HCT116 (cell line): ENCODE measurements around the gene STIM1. TPM values are rescaled to one million over a fixed set of nuclear protein-coding genes. Genes with fewer than 3 reads are reported as not detected.

Source experiments
- ATAC-seq: fragments of 200-7000 bp; cut with Tn5 transposase; 2 replicates; pipeline ENCODE4 v1.9.1; 2020; ENCODE audit warnings: mild to moderate bottlenecking, moderate library complexity
- BruUV-seq: library from RNA; stranded (reverse); fragments of 400-500 nt; replicated peaks from 2 replicates; lab custom pipeline; 2021; lab: Mats Ljungman, UMichigan
- CTCF ChIA-PET: fragments of 300-600 bp; sonication (Branson Sonifier 250); formaldehyde crosslinking; loops from one replicate; lab custom pipeline; 2021; ENCODE audit warnings: antibody characterized with exemption; lab: Charles Lee
- POLR2A ChIA-PET: fragments of 300-600, 350-600 bp; sonication (Branson Sonifier 250); formaldehyde crosslinking; loops from one replicate; lab custom pipeline; 2021; ENCODE audit warnings: antibody characterized with exemption; lab: Charles Lee
- RAD21 ChIA-PET, 2 experiments: fragments of 300-600 bp; sonication (Branson Sonifier 250); formaldehyde crosslinking; loops; one replicate each; lab custom pipeline; 2023; ENCODE audit warnings: low total read pairs in 2 of 2; ENCODE audit not compliant: uncharacterized antibody in 2 of 2, unreplicated experiment in 2 of 2, low non-redundant PET in 1 of 2; lab: Charles Lee
- DNase-seq: peaks from one replicate; pipeline ENCODE4 v3.0.0-alpha.2; 2010; ENCODE audit warnings: low read depth, low spot score
- H2AFZ ChIP-seq: fragments of 200-600 bp; shearing (Covaris generic), sonication (generic); 2 replicates; pipeline ENCODE4 v1.6.1; 2017; ENCODE audit warnings: low read depth, mixed run types, mixed read lengths, antibody characterized with exemption, low read length; ENCODE audit not compliant: poor library complexity, severe bottlenecking
- H3K27ac ChIP-seq: 2 replicates; pipeline ENCODE4 v1.5.1; 2012; ENCODE audit warnings: low read depth, low read length
- H3K27me3 ChIP-seq: fragments of 200-600 bp; sonication (generic); 2 replicates; pipeline ENCODE4 v1.6.1; 2016; ENCODE audit warnings: mixed run types, low read length, mixed read lengths; ENCODE audit not compliant: insufficient read depth
- H3K36me3 ChIP-seq, 2 experiments: fragments of 200-500 bp in 1 of 2; fragments of 200-600 bp in 1 of 2; sonication (Bioruptor generic) in 1 of 2; sonication (generic) in 1 of 2; 2 replicates each; pipeline versions ENCODE4 v1.5.1 to v1.6.1; 2014 to 2016; ENCODE audit warnings: low read length in 2 of 2, inconsistent platforms in 1 of 2, mixed read lengths in 1 of 2, mixed run types in 1 of 2; ENCODE audit not compliant: insufficient read depth in 2 of 2, control insufficient read depth in 1 of 2
- H3K4me1 ChIP-seq, 2 experiments: fragments of 200-600 bp in 1 of 2; sonication (generic) in 1 of 2; 2 replicates each; pipeline versions ENCODE4 v1.5.1 to v1.6.1; 2012 to 2017; ENCODE audit warnings: low read length in 2 of 2, inconsistent platforms in 1 of 2, mild to moderate bottlenecking in 1 of 2, mixed read lengths in 1 of 2, mixed run types in 1 of 2, moderate library complexity in 1 of 2; ENCODE audit not compliant: insufficient read depth in 2 of 2, control insufficient read depth in 1 of 2
- H3K4me2 ChIP-seq: fragments of 200-600 bp; sonication (generic); 2 replicates; pipeline ENCODE4 v1.6.1; 2017; ENCODE audit warnings: mixed run types, low read length, mixed read lengths
- H3K4me3 ChIP-seq, 2 experiments: fragments of 200-600 bp in 1 of 2; sonication (generic) in 1 of 2; replicated peaks in 1 of 2; 2 replicates each; pipeline ENCODE4 v1.5.1; 2011 to 2016; ENCODE audit warnings: low read length in 2 of 2, control low read depth in 1 of 2, low read depth in 1 of 2, mild to moderate bottlenecking in 1 of 2, mixed read lengths in 1 of 2, mixed run types in 1 of 2
- H3K79me2 ChIP-seq: fragments of 200-600 bp; sonication (generic); 2 replicates; pipeline ENCODE4 v1.6.1; 2017; ENCODE audit warnings: mild to moderate bottlenecking, mixed run types, low read length, moderate library complexity, mixed read lengths; ENCODE audit not compliant: insufficient read depth
- H3K9ac ChIP-seq: fragments of 200-600 bp; sonication (generic); 2 replicates; pipeline ENCODE4 v1.6.1; 2016; ENCODE audit warnings: low read length, mixed read lengths
- H3K9me2 ChIP-seq: fragments of 200-600 bp; sonication (generic), shearing (Covaris generic); 2 replicates; pipeline ENCODE4 v1.6.1; 2017; ENCODE audit warnings: mixed run types, mild to moderate bottlenecking, moderate library complexity; ENCODE audit not compliant: insufficient read depth
- H3K9me3 ChIP-seq, 2 experiments: fragments of 200-500 bp in 1 of 2; fragments of 200-600 bp in 1 of 2; sonication (Bioruptor generic) in 1 of 2; sonication (generic) in 1 of 2; 2 replicates each; pipeline ENCODE4 v1.6.1; 2014 to 2017; ENCODE audit warnings: low read length in 2 of 2, mixed read lengths in 2 of 2, inconsistent platforms in 1 of 2, low read depth in 1 of 2, mild to moderate bottlenecking in 1 of 2, mixed run types in 1 of 2, moderate library complexity in 1 of 2; ENCODE audit not compliant: control insufficient read depth in 1 of 2, insufficient read depth in 1 of 2
- H4K20me1 ChIP-seq: fragments of 200-600 bp; sonication (generic), shearing (Covaris generic); 2 replicates; pipeline ENCODE4 v1.6.1; 2017; ENCODE audit warnings: mixed run types, mild to moderate bottlenecking, moderate library complexity; ENCODE audit not compliant: insufficient read depth
- ATF3 ChIP-seq: IDR thresholded peaks from 2 replicates; pipeline ENCODE4 v1.6.1; 2012
- CEBPB ChIP-seq: IDR thresholded peaks from 2 replicates; pipeline ENCODE4 v1.6.1; 2012; ENCODE audit warnings: low read depth
- CTCF ChIP-seq, 3 experiments: fragments of 200-600 bp in 1 of 3; sonication (generic) in 1 of 3; IDR thresholded peaks in 2 of 3; conservative IDR thresholded peaks in 1 of 3; 2 replicates each; pipeline ENCODE4 v1.5.1; 2012 to 2017; ENCODE audit warnings: low read depth in 2 of 3, low read length in 2 of 3, antibody characterized with exemption in 1 of 3, borderline replicate concordance in 1 of 3, control low read depth in 1 of 3, mild to moderate bottlenecking in 1 of 3, mixed read lengths in 1 of 3, mixed run types in 1 of 3, moderate library complexity in 1 of 3; ENCODE audit not compliant: insufficient read depth in 1 of 3
- EGR1 ChIP-seq: IDR thresholded peaks from 2 replicates; pipeline ENCODE4 v1.6.1; 2012; ENCODE audit warnings: low read depth
- EZH2 ChIP-seq: fragments of 200-600 bp; sonication (generic); IDR thresholded peaks from 2 replicates; pipeline ENCODE4 v1.6.1; 2017; ENCODE audit warnings: antibody characterized with exemption, mixed run types
- EZH2phosphoT487 ChIP-seq: fragments of 200-600 bp; IDR thresholded peaks from 2 replicates; pipeline ENCODE4 v1.6.1; 2018; ENCODE audit warnings: antibody characterized with exemption, borderline replicate concordance
- FOSL1 ChIP-seq: IDR thresholded peaks from 2 replicates; pipeline ENCODE4 v1.6.1; 2012; ENCODE audit warnings: low read depth
- POLR2A ChIP-seq: IDR thresholded peaks from 2 replicates; pipeline ENCODE4 v1.7.0; 2011; ENCODE audit warnings: borderline replicate concordance; ENCODE audit not compliant: insufficient read depth, insufficient read length; ENCODE audit errors: extremely low read depth
- REST ChIP-seq: IDR thresholded peaks from 2 replicates; pipeline ENCODE4 v1.6.1; 2012; ENCODE audit warnings: low read depth
- SP1 ChIP-seq: IDR thresholded peaks from 2 replicates; pipeline ENCODE4 v1.6.1; 2012; ENCODE audit warnings: low read depth
- ZBTB33 ChIP-seq: IDR thresholded peaks from 2 replicates; pipeline ENCODE4 v1.6.1; 2011; ENCODE audit warnings: mild to moderate bottlenecking, low read length, moderate library complexity; ENCODE audit not compliant: insufficient replicate concordance; ENCODE audit errors: extremely low read depth
- ZFX ChIP-seq: fragments of 450-650 bp; IDR thresholded peaks from 2 replicates; pipeline ENCODE4 v1.6.1; 2017
- intact Hi-C: fragments of 100-400 bp; cut with micrococcal nuclease; formaldehyde crosslinking; loops from 2 replicates; pipeline ENCODE4 v1.10.0; 2022
- total RNA-seq: library from RNA; stranded (reverse); gene quantifications from one replicate; pipeline ENCODE4 v1.2.1, GENCODE V29; 2021; ENCODE audit not compliant: unreplicated experiment

The STIM1 gene
- total RNA-seq, 1 experiment from 2014 or later: 22.3 TPM

GRCh38 chr11:3955299-3955665 is 99.8 kb downstream of the STIM1 start:
- no peaks in the 10 kb centered on the region for H3K36me3 ChIP-seq
- H3K27me3 ChIP-seq: no peaks in the 10 kb centered on the region
- no peak overlapping the region for H3K27ac ChIP-seq
- no peak overlapping the region for H3K9ac ChIP-seq
- DNase-seq (no peak), ATAC-seq (no peak)
- peaks cover 0 to 12% of the 10 kb centered on the region in 2 experiments; a peak in 2 of 4 replicates for H3K4me1 ChIP-seq
- CTCF ChIA-PET: no interaction called here
- no peaks in the 10 kb centered on the region for H3K9me2 ChIP-seq
- no peak overlapping the region for H3K4me3 ChIP-seq
- H2AFZ ChIP-seq: no peak overlapping the region
- no TSS peak for BruUV-seq
- no peaks in the 10 kb centered on the region for H3K79me2 ChIP-seq
- no peaks in the 10 kb centered on the region for H4K20me1 ChIP-seq
- TF ChIP-seq ZBTB33: no peak
- no peak for TF ChIP-seq EZH2phosphoT487
- no peak for TF ChIP-seq ZFX
- no peak for TF ChIP-seq CTCF (IDR thresholded peaks at IDR 0.05 in 2 of 3, conservative IDR thresholded peaks at IDR 0.05 in 1 of 3; ENCODE audit: borderline replicate concordance in 1 of 3, insufficient read depth in 1 of 3, low read depth in 2 of 3, low read length in 2 of 3)
- TF ChIP-seq CEBPB: no peak
- TF ChIP-seq ATF3: no peak
- TF ChIP-seq EZH2: no peak
- no peak for TF ChIP-seq SP1
- TF ChIP-seq FOSL1: no peak
- no peak for TF ChIP-seq REST
- no peak for TF ChIP-seq POLR2A
- no peak for TF ChIP-seq EGR1
- TF ChIP-seq, all 23 proteins: peak for 0
- POLR2A ChIA-PET: no interaction called here
- RAD21 ChIA-PET: no interaction called here
- intact Hi-C loops: no loop called here
- Histone ChIP-seq H3K9me3 (no peaks in the 10 kb centered on the region), H3K4me2 (no peak overlapping the region)
